ENCODE results near the gene PLCB1.

The PLCB1 gene

GRCh38 chr20:8246153-8246552, 114.1 kb downstream of the PLCB1 start:
- no peak for DNase-seq (ENCODE audit: low read depth in 2 of 2)

DNA sequence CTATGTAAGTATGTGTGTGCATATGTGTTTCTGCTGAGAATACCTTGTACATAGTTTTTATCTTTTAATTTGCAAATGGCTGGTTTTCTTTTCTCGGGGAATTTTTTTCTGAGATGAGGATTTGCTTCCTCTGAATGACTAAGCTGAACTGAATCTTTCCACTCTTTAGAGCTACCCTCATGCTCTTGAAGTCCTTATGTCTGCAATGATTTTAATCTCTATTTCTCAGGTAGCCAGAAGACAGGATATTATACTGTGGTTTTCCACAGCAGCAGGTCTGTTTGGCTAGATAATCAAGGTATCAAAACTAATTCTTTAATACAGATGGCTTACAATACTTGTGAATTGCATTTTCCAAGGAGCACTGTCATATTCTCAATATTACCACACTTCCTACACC, 114.7 kb downstream of the PLCB1 start:
- DNase-seq (ENCODE audit: low read depth in 2 of 2): no peak

DNA sequence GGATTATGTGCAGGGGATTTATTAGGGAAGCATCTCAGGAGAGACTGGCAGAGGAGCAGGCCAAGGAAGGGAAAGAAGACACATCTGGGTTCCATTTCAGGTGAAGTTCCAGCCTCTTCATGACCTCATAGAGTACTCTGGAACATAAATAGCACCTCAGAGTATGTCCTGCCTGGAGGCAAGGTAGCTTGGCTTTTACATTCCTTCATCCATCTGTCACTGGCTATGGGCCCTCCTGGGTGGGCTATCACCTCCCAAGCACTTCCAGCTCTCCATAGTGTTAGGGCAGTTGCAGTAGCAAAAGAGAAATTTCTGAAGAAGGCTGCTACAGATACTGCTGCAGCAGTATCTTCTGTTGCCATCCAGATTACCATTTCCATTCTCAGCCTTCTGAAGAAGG, 116.0 kb downstream of the PLCB1 start:
- DNase-seq (ENCODE audit: low read depth in 2 of 2): no peak

DNA sequence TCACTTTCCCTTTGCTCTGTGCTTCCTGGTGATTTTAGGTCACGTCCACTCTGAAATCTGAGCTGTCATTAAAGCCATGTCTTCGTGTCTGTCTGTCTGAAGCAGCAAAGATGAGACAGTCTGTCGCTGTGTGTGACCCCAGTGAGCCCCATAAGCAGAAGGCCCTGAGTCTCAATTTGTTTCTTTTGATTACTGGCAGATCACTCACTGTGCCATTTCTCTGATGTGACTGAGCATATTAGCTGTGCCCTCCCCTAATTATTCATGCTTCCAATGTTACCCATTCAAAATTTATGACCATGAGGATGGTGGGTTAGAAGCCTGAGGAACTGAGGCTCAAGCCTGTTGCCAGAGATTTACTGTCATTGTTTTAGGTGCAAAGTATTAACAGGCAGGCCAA, 117.6 kb downstream of the PLCB1 start:
- DNase-seq (ENCODE audit: low read depth in 2 of 2): no peak

DNA sequence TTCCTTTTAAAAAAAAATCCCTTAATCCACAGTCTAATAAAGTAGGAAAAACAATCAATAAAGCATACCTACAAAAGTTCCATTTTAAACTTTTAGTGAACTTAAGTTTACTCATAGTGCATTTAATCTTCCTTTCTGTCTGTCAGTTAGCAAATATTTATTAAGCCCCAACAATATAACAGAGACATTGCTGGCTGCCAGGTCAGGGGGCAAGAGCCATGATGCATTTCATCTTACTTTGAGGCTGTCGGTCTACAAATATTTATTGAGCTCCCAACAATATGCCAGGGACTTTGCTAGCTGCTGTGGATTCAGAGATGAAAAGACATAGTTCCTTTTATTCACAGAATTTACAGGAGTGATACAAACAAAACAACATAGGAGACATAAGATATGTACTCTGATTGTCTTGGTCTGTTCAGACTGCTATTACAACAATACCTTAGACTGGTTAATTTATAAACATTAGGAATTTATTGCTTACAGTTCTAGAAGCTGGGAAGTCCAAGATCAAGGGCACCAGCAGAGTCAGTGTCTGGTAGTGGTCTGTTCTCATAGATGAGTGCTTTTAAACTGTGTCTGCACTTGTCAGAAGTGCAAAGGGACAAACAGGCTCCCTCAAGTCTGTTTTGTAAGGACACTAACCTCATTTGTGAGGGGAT, 118.6 kb downstream of the PLCB1 start:
- no peak for DNase-seq (ENCODE audit: low read depth in 2 of 2)

GRCh38 chr20:8251201-8251575, 119.1 kb downstream of the PLCB1 start:
- no peak for DNase-seq (ENCODE audit: low read depth in 2 of 2)

DNA sequence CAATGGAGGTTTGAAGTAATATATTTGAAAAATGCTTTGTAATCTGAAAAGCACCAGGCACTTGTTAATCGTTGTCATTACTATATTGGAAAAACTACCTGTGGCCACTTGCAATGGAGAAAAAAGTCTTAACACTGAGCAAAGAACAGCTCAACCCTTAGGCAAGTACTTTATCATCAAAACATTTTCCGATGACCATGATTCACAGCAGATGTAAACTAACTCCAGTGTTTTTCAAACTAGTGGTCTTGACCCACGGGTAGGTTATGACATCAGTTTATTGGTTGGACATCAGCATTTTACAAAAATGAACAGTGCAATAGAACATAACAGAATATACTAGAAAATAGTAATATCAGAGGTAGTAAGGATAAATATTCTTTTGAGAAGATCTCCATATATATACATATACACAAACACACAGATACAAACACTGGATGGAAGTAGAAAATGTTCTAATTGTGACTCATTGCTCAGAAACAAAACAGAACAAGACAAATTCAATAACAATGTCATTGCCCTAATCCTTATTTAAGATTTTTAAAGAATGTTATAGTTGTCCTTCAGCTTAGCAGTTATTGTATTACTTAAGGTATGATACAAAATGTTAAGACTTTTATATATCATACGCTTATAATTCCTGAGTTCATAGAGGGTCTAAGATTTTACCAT, 123.0 kb downstream of the PLCB1 start:
- DNase-seq (ENCODE audit: low read depth in 2 of 2): no peak

DNA sequence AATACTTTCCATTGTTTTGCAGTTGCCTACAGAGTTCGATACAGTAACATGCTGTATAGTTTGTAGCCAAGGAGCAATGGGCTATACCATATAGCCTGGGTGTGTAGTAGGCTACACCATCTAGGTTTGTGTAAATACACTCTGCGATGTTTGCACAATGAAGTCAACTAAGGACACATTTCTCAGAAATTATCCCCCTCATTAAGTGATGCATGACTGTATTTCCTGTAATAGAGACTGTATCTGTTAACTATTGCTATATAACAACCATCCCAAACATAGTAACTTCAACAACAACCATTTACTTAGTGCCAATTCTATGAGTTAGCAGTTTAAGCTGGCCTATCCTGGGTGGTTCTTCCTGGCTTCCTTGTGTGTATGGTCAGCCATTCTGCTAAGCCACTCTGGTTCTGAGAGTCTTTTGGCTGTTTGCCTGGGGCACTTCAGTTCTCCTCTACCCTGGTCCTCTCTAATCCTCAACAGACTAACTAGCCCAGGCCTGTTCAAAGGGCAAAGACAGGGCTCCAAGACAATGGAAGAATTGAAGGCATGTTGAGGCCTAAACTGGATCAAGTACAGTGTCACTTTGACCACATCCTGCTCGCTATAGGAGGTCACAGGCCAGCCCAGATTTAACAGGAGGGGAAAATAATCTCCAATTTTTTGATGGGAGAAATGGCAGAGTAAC, 124.0 kb downstream of the PLCB1 start:
- DNase-seq (ENCODE audit: low read depth in 2 of 2): no peak

DNA sequence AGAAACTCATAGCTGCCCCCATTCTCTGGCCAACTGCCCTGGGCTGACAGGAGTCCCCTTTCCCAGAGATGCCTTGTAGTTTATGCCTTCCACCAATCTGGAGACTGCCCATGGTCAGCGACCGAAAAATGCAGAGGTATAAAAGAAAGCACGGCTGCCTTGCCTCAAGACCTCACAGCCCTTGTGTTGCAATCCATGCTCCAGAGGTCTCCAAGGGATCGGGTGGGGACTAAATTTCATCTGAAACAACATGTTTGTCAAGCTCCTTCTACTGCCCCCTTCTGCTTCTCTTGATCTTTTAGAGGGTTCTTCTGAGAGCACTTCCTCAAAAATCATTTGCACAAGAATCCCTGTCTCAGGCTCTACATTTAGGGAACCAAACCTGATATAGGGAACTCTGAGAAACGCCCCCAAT, 128.8 kb downstream of the PLCB1 start:
- no peak for DNase-seq (ENCODE audit: low read depth in 2 of 2)

- DNase-seq (ENCODE audit: low read depth in 2 of 2): no peak
Measured at GRCh38 chr20:8262721-8263120, 130.7 kb downstream of the PLCB1 start.

DNA sequence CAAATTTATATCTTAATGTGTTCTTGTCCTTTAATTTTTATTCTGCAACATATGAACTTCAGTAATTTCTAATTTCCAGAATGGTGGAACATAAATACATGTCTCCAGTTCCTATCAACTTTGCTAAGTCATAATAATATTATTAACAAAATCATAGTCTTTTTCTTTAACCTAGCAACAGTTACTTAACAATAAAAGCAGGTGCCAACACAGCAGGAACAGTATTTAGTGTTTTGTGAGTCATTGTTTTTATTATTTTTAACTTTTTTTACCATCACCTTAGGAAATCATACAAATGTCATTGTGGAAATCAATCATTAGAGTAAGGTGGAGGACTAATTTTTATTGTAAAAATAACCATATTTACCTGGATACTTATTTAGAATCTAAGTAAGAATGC, 133.5 kb downstream of the PLCB1 start:
- DNase-seq (ENCODE audit: low read depth in 2 of 2): no peak

GRCh38 chr20:8267009-8267408, 134.9 kb downstream of the PLCB1 start:
- DNase-seq (ENCODE audit: low read depth in 2 of 2): no peak

- no peak for DNase-seq (ENCODE audit: low read depth in 2 of 2)
Measured at GRCh38 chr20:8271727-8272126, 139.7 kb downstream of the PLCB1 start.

DNA sequence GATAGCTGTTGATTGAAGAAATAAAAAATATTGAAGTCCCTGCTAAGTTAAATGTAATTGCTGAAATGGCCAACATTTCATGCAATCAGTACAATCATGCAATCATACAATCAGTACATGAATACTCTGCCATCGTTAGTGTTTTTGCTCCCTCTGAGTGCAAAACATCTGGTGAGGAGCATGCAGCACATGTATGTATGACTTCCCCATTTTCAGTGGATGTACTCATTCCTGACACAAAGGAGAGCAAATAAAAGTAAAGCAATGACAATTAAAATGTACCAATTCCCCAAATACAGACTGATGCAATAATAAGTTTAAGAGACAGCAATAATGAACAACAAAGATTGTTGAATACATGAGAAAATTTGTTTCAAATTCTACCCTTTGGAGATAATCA, 140.7 kb downstream of the PLCB1 start:
- DNase-seq (ENCODE audit: low read depth in 2 of 2): no peak

- no peak for DNase-seq (ENCODE audit: low read depth in 2 of 2)
Measured at GRCh38 chr20:8284902-8285301, 152.8 kb downstream of the PLCB1 start.

GRCh38 chr20:8287340-8287739, 155.3 kb downstream of the PLCB1 start:
- DNase-seq (ENCODE audit: low read depth in 2 of 2): no peak

DNA sequence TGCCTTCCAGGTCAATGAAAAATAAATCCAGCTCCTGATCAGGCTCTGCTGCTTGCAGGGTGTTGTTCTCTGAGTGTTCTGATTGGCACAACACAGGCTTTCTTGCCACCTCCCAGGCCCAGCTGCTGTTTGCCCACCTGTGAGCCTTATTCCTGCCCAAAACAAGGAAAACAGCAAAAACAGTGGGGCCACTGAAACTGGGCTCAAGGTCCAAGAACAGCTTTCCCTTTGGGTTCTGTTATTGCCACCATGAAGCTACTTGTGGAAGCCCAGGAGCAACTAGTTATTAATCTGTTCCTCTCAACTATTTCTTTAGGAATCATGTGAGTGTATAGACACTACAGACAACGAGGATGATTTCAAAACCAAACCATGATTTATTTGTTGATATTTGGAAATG, 159.1 kb downstream of the PLCB1 start:
- DNase-seq (ENCODE audit: low read depth in 2 of 2): no peak

GRCh38 chr20:8291873-8292272, 159.8 kb downstream of the PLCB1 start:
- no peak for DNase-seq (ENCODE audit: low read depth in 2 of 2)

DNA sequence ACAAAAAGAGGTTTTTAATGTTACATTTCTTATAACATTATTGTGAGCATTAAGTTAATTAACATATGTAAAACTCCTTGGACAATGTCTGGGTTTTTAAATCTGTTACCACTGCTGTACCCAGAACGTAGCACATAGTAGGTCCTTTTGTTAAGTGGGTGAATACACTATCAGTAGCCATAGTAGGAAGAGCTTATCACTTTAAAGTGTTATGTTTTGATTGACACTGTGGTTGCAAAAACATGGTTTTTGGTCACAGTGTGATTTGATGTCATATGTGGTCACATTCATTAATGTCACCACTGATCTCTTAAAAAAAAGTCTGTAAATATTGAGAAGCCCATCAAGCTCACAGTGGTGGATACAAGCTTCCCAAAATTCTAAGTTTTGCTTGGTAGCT, 160.7 kb downstream of the PLCB1 start:
- DNase-seq (ENCODE audit: low read depth in 2 of 2): no peak

GRCh38 chr20:8293750-8294149, 161.7 kb downstream of the PLCB1 start:
- no peak for DNase-seq (ENCODE audit: low read depth in 2 of 2)

GRCh38 chr20:8296536-8296935, 164.5 kb downstream of the PLCB1 start:
- DNase-seq (ENCODE audit: low read depth in 2 of 2): no peak

DNA sequence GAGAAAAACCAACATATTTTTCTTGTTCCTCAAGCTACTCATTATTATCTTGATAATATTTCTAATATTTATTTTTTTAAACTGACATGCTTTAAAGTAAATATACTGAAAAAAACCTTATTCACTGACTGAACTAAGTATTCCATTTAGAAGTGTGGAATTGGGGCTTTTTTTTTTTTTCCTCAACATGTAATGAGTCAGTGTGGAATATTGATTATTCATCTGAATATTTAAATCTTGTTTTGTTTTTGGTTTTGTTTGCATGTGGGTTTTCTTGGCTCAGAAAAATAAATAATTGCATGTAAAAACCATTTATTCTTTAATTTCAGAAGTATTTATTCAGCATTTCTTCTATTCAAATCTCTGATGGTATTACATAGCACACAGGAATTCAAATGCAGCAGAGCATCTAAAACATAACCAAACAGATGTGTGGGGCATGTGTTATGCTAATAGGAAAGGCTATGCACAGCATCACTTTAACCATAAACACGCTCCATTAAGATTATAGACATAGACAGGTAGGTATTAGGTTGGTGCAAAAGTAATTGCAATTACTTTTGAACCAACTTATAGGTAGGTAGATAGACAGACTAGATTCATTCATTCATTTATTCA, 166.5 kb downstream of the PLCB1 start:
- DNase-seq (ENCODE audit: low read depth in 2 of 2): no peak

DNA sequence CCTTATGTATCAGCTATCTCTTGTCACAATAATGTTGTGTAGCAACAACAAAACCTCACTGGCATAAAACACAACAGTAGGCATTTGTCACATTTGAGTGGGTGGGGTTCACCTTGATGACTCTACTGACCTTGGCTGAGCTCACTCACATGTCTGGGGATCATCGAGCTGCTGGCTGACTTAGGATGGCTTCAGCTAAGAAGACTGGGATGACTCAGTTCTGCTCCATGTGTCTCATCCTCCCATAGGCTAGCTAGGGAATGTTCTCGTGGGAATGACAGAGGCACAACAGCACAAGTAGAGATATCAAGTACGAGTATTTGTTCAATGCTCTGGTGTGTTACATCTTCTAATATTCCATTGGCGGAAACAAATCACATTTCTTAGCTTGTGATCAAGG, 167.9 kb downstream of the PLCB1 start:
- DNase-seq (ENCODE audit: low read depth in 2 of 2): no peak

Measured in stimulated activated CD8-positive, alpha-beta memory T cell treated with anti-CD3 and anti-CD28 coated beads, Interleukin-2, amount 100 ng/mL, for 1 hour (primary cell).